SK-N-SH treated with all-trans-retinoic acid at 6 μM for 48 hours (cell line): ENCODE results near the gene RIPK4.

Experiments used
- OSR1 ChIP-seq: fragments of 250-450 bp; sonication (Bioruptor Pico); IDR thresholded peaks from 2 replicates; pipeline ENCODE4 v1.8.0; 2022; ENCODE audit warnings: moderate library complexity, mild to moderate bottlenecking, inconsistent platforms
- PATZ1 ChIP-seq: fragments of 250-450 bp; sonication (Bioruptor Pico); IDR thresholded peaks from 2 replicates; pipeline ENCODE4 v1.8.0; 2020; ENCODE audit warnings: mild to moderate bottlenecking, moderate library complexity, borderline replicate concordance
- RARB ChIP-seq: fragments of 250-450 bp; sonication (Bioruptor Pico); IDR thresholded peaks from 2 replicates; pipeline ENCODE4 v1.8.0; 2021; ENCODE audit warnings: mild to moderate bottlenecking, moderate library complexity

GRCh38 chr21:41775149-41775472 is 8.3 kb upstream of the RIPK4 start:
- TF ChIP-seq OSR1 (CRISPR knock-in tag), result no peak
- TF ChIP-seq PATZ1 (CRISPR knock-in tag), result no peak
- TF ChIP-seq RARB, result no peak
